AG09309 (cell line): ENCODE results near the gene ATP1B3.

Source experiments
- DNase-seq: peaks from one replicate; pipeline ENCODE4 v3.0.0-alpha.2; 2010; ENCODE audit warnings: low read depth
- H3K4me3 ChIP-seq: 2 replicates; pipeline ENCODE4 v1.5.1; 2011; ENCODE audit warnings: mild to moderate bottlenecking, low read depth, low read length, moderate library complexity; ENCODE audit not compliant: control insufficient read depth
- CTCF ChIP-seq: IDR thresholded peaks from 2 replicates; pipeline ENCODE4 v1.5.1; 2011; ENCODE audit warnings: mild to moderate bottlenecking, low read depth, low read length, inconsistent platforms; ENCODE audit not compliant: insufficient read depth, control insufficient read depth; ENCODE audit errors: missing control alignments

ATP1B3 gene

GRCh38 chr3:141859651-141860050 is 16.8 kb upstream of the ATP1B3 start:
- TF ChIP-seq CTCF = no peak
- no peak overlapping the region for H3K4me3 ChIP-seq
- no peak for DNase-seq

GRCh38 chr3:141860086-141860669 is 16.3 kb upstream of the ATP1B3 start:
- DNase-seq = no peak
- no peak overlapping the region for H3K4me3 ChIP-seq
- TF ChIP-seq CTCF = no peak

- H3K4me3 ChIP-seq = no peak overlapping the region
- TF ChIP-seq CTCF = no peak
- DNase-seq = no peak
These were observed 15.5 kb upstream of the ATP1B3 start for GRCh38 chr3:141860766-141861513.

- no peak overlapping the region for H3K4me3 ChIP-seq
- no peak for DNase-seq
- no peak for TF ChIP-seq CTCF
These were observed 14.1 kb upstream of the ATP1B3 start for GRCh38 chr3:141862279-141862816.

- TF ChIP-seq CTCF = no peak
These were observed 13.0 kb upstream of the ATP1B3 start for GRCh38 chr3:141863491-141863890.

GRCh38 chr3:141864281-141864970 is 12.0 kb upstream of the ATP1B3 start:
- no peak for TF ChIP-seq CTCF
- H3K4me3 ChIP-seq = no peak overlapping the region
- DNase-seq = no peak

More at GRCh38 chr3:141863491-141863890, 13.0 kb upstream of the ATP1B3 start:
- no peak for DNase-seq
- no peak overlapping the region for H3K4me3 ChIP-seq
